ENCODE measurements around the gene SHQ1. TPM values are rescaled to one million over a fixed set of nuclear protein-coding genes. Genes with fewer than 3 reads are reported as not detected.
"Not testable (repeated sequence)": the region's sequence is repeated elsewhere in the genome, so short reads cannot be mapped to it uniquely, and the experiment has no call there.

SHQ1 gene
- total RNA-seq, 1 experiment from 2014 or later = 23.4 TPM

DNA sequence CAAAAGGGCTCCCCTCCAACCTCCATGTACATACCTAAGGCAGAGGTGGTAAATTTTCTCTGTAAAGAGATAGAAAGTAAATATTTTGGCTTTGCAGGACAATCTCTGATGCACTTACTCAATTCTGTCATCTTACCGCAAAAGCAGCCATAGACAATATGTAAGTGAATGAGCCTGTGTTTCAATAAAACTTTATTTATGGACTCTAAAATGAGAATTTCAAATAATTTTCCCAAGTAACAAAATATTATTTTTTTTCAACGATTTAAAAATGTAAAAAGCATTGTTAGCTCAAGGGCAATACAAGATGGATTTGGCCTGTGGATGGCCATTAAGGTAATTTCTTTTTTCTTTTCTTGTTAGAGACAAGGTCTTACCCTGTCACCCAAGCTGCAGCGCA is 44.7 kb downstream of the SHQ1 start:
- H3K36me3 ChIP-seq = no peaks in the 10 kb centered on the region
- H3K9me3 ChIP-seq (replicated peaks) = no peaks in the 10 kb centered on the region
- H3K27ac ChIP-seq = no peak overlapping the region
- no peak for DNase-seq (ENCODE audit: low read depth in 1 of 2, low spot score in 2 of 2)
- H3K4me3 ChIP-seq = no peak overlapping the region
- no peaks in the 10 kb centered on the region; the same call in 1 of the 2 replicates for H3K4me1 ChIP-seq (replicated peaks)
- H3K27me3 ChIP-seq (replicated peaks) = no peaks in the 10 kb centered on the region

DNA sequence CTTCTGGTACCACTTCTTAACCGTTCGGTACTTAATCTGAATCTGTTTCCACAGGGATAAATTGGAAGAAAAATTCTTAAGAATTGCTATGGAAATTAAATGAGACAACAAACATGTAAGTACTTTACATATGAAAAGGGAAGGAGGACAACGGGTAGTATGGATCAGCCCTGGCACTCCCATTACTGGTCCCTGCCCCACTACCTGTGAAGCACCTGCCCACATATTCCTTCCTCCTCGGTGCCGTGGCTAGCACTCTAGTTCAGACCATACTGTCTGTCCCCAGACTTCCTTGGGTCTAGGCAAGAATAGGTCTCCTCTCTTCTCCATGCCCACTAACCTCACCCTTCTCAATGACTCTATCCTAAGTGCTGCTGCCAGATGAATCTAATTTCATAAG is 46.2 kb downstream of the SHQ1 start:
- Histone ChIP-seq H3K9me3 (replicated peaks) (no peaks in the 10 kb centered on the region), H3K27me3 (replicated peaks) (no peaks in the 10 kb centered on the region), H3K36me3 (no peaks in the 10 kb centered on the region), H3K4me1 (replicated peaks) (no peaks in the 10 kb centered on the region; the same call in 1 of the 2 replicates), H3K27ac (no peak overlapping the region), H3K4me3 (no peak overlapping the region)
- DNase-seq (ENCODE audit: low read depth in 1 of 2, low spot score in 2 of 2) = no peak

- Histone ChIP-seq H3K4me1 (replicated peaks) (no peaks in the 10 kb centered on the region; the same call in 1 of the 2 replicates), H3K9me3 (replicated peaks) (no peaks in the 10 kb centered on the region), H3K27ac (no peak overlapping the region), H3K4me3 (no peak overlapping the region), H3K27me3 (replicated peaks) (no peaks in the 10 kb centered on the region), H3K36me3 (no peaks in the 10 kb centered on the region)
- no peak for DNase-seq (ENCODE audit: low read depth in 1 of 2, low spot score in 2 of 2)
Observed at GRCh38 chr3:72800869-72801268, 47.4 kb downstream of the SHQ1 start.

GRCh38 chr3:72798552-72799195 is 49.6 kb downstream of the SHQ1 start:
- H3K36me3 ChIP-seq = no peaks in the 10 kb centered on the region
- H3K4me3 ChIP-seq = no peak overlapping the region
- no peak for DNase-seq (ENCODE audit: low read depth in 1 of 2, low spot score in 2 of 2)
- H3K4me1 ChIP-seq (replicated peaks) = no peaks in the 10 kb centered on the region; the same call in 1 of the 2 replicates
- H3K27me3 ChIP-seq (replicated peaks) = no peaks in the 10 kb centered on the region
- no peak overlapping the region for H3K27ac ChIP-seq
- no peaks in the 10 kb centered on the region for H3K9me3 ChIP-seq (replicated peaks)

DNA sequence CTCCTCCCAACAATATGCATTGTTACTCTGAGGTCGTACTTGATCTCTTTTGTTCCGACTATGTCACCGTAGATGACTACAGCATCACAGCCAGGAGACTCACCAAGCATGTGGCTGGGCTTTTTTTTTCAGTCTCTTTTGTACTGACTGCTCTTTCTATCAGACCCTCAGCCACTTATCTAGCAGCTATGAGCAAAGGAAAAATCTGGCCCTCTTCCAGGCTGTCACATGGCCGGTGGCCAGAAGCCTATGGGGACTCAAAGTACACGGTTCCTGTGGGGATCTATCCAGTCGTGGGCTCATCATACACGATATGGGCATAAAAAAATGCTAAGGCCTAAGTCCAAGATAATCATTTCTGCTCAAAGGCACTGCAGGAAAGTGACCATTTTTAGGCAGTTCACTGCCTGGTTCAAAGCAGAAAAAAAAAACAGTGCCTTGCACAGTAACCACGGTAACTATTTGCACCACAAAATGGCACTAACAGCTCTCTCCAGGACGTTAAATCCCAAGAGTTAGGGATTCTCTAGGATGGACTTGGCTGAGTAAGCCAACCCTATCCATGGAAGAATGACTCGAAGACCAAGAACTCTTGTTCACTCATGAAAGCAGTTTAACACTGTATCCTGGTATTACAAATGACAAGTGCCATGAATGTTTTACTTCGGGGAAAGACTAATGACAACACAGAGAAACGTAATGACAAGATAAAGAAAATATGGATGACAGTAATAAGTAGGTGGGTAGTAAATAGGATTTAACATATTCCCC is 50.3 kb downstream of the SHQ1 start:
- no peaks in the 10 kb centered on the region for H3K9me3 ChIP-seq (replicated peaks)
- DNase-seq (ENCODE audit: low read depth in 1 of 2, low spot score in 2 of 2) = no peak
- H3K4me3 ChIP-seq = no peak overlapping the region
- H3K27me3 ChIP-seq (replicated peaks) = no peaks in the 10 kb centered on the region
- no peaks in the 10 kb centered on the region; the same call in 1 of the 2 replicates for H3K4me1 ChIP-seq (replicated peaks)
- no peaks in the 10 kb centered on the region for H3K36me3 ChIP-seq
- no peak overlapping the region for H3K27ac ChIP-seq

GRCh38 chr3:72794079-72794478 is 54.2 kb downstream of the SHQ1 start:
- Histone ChIP-seq H3K4me1 (replicated peaks) (no peaks in the 10 kb centered on the region), H3K9me3 (replicated peaks) (no peaks in the 10 kb centered on the region), H3K27ac (no peak overlapping the region), H3K27me3 (replicated peaks) (no peaks in the 10 kb centered on the region), H3K36me3 (0 out of 2 replicates have a peak, but pooled peaks cover 4% of the 10 kb centered on the region), H3K4me3 (no peak overlapping the region)
- no peak for DNase-seq (ENCODE audit: low read depth in 1 of 2, low spot score in 2 of 2)

DNA sequence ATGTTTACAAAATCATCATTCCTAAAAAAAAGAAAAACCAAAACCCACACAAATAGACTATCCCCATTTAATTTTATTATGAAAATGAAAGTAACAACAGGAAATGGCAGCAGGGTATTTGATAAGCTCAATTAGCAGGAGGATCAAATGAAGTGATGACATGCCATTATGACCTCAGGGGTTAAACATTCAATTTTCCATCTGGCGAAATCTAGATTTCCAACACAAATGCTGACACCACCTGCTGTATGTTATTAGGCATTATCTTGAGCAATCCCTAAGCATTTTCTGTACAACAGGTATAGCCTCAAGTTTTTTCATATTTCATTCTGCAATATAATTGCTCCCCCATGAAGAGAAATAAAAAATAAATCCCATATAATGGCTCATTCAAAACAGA is 57.1 kb downstream of the SHQ1 start:
- Histone ChIP-seq H3K4me1 (replicated peaks) (no peaks in the 10 kb centered on the region), H3K27me3 (replicated peaks) (no peaks in the 10 kb centered on the region), H3K36me3 (0 out of 2 replicates have a peak, but pooled peaks cover 4% of the 10 kb centered on the region), H3K27ac (no peak overlapping the region), H3K9me3 (replicated peaks) (no peaks in the 10 kb centered on the region), H3K4me3 (no peak overlapping the region)
- DNase-seq (ENCODE audit: low read depth in 1 of 2, low spot score in 2 of 2) = no peak

DNA sequence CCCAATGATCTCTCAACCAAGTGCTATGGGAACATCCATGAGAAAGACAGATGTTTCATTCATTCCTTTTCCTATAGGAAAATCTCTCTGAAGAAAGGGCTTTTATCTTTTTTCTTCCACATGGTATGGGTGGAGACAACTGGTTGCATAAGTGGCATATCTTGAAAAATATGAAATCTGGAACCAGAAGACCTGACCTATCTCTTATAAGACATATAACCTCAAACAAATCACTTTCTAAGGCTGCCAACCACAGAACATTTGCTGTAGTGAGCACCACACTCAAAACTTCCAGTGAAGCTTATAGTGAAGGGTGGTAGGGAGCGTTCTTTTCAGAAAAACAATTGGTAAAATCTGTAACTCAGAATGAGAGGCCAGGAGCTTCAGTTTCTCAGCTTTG is 58.5 kb downstream of the SHQ1 start:
- Histone ChIP-seq H3K9me3 (replicated peaks) (no peaks in the 10 kb centered on the region), H3K4me1 (replicated peaks) (no peaks in the 10 kb centered on the region), H3K27ac (no peak overlapping the region), H3K4me3 (no peak overlapping the region), H3K27me3 (replicated peaks) (no peaks in the 10 kb centered on the region), H3K36me3 (peaks cover 8% of the 10 kb centered on the region; the same call in 1 of the 2 replicates)
- DNase-seq (ENCODE audit: low read depth in 1 of 2, low spot score in 2 of 2) = no peak

- not testable (repeated sequence) for H3K27me3 ChIP-seq (replicated peaks); H3K4me3 ChIP-seq; H3K4me1 ChIP-seq (replicated peaks); H3K27ac ChIP-seq; DNase-seq (ENCODE audit: low read depth in 1 of 2, low spot score in 2 of 2); H3K9me3 ChIP-seq (replicated peaks)
- peaks cover 11% of the 10 kb centered on the region; the same call in 1 of the 2 replicates for H3K36me3 ChIP-seq
Observed at GRCh38 chr3:72788232-72788631, 60.0 kb downstream of the SHQ1 start.

- no peaks in the 10 kb centered on the region for H3K9me3 ChIP-seq (replicated peaks)
- H3K36me3 ChIP-seq = peaks cover 7% of the 10 kb centered on the region; the same call in 1 of the 2 replicates
- no peaks in the 10 kb centered on the region for H3K27me3 ChIP-seq (replicated peaks)
- H3K4me3 ChIP-seq = no peak overlapping the region
- DNase-seq (ENCODE audit: low read depth in 1 of 2, low spot score in 2 of 2) = no peak
- no peaks in the 10 kb centered on the region for H3K4me1 ChIP-seq (replicated peaks)
- H3K27ac ChIP-seq = no peak overlapping the region
Observed at GRCh38 chr3:72786668-72787067, 61.6 kb downstream of the SHQ1 start.

GRCh38 chr3:72784226-72784625 is 64.0 kb downstream of the SHQ1 start:
- peaks cover 10% of the 10 kb centered on the region for H3K36me3 ChIP-seq
- no peaks in the 10 kb centered on the region for H3K27me3 ChIP-seq (replicated peaks)
- no peak for DNase-seq (ENCODE audit: low read depth in 1 of 2, low spot score in 2 of 2)
- no peak overlapping the region for H3K27ac ChIP-seq
- H3K4me3 ChIP-seq = no peak overlapping the region
- H3K4me1 ChIP-seq (replicated peaks) = no peaks in the 10 kb centered on the region
- H3K9me3 ChIP-seq (replicated peaks) = no peaks in the 10 kb centered on the region

- Histone ChIP-seq H3K27me3 (replicated peaks) (no peaks in the 10 kb centered on the region), H3K4me3 (no peak overlapping the region), H3K4me1 (replicated peaks) (no peaks in the 10 kb centered on the region), H3K36me3 (peaks cover 10% of the 10 kb centered on the region), H3K27ac (no peak overlapping the region), H3K9me3 (replicated peaks) (no peaks in the 10 kb centered on the region)
- DNase-seq (ENCODE audit: low read depth in 1 of 2, low spot score in 2 of 2) = no peak
Observed at GRCh38 chr3:72782521-72782920, 65.7 kb downstream of the SHQ1 start.

DNA sequence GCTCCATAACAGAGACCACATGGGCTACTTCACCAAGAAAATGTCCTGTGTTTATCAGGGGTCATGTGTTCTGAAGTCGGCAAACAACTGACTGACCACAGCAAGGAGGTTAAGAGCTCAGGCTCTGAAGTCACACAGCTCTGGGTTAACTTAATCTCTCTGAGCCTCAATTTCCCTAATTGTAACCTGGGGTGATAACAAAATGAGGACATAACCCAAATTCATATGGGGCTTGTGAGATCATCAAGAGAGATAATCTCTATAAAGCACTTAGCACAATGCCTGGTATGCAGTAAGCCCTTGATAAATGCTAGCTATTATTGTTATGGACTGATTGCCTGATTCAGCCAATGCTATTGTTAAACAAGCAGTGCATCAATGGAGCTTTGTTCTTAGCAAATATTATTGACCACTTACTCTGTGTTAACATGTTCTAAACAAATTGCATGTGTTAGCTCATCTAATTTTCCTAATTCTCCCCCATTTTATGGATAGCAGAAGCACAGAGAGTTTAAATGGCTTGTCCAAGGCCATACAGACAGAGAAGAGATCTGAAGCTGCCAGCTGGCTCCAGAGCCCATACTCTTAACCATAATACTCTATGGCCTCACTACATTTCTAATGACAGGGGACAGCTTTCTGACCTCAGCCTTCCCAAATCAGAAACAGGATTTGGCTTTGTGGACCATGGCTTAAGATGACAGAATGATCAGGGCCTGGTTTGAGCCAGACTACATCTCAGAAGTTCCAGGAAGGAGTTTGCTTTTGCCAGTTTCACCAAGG is 78.3 kb downstream of the SHQ1 start:
- H3K9me3 ChIP-seq (replicated peaks) = no peaks in the 10 kb centered on the region
- no peaks in the 10 kb centered on the region for H3K27me3 ChIP-seq (replicated peaks)
- no peak overlapping the region for H3K27ac ChIP-seq
- H3K4me3 ChIP-seq = no peak overlapping the region
- no peaks in the 10 kb centered on the region for H3K4me1 ChIP-seq (replicated peaks)
- DNase-seq (ENCODE audit: low read depth in 1 of 2, low spot score in 2 of 2) = no peak
- H3K36me3 ChIP-seq = 0 out of 2 replicates have a peak, but pooled peaks cover 2% of the 10 kb centered on the region

GRCh38 chr3:72768936-72769335 is 79.3 kb downstream of the SHQ1 start:
- no peak overlapping the region for H3K4me3 ChIP-seq
- H3K9me3 ChIP-seq (replicated peaks) = no peaks in the 10 kb centered on the region
- H3K27me3 ChIP-seq (replicated peaks) = no peaks in the 10 kb centered on the region
- H3K4me1 ChIP-seq (replicated peaks) = peaks cover 4% of the 10 kb centered on the region; the same call in 1 of the 2 replicates
- DNase-seq (ENCODE audit: low read depth in 1 of 2, low spot score in 2 of 2) = no peak
- H3K27ac ChIP-seq = no peak overlapping the region
- 0 out of 2 replicates have a peak, but pooled peaks cover 2% of the 10 kb centered on the region for H3K36me3 ChIP-seq

Measured in SJSA1 (cell line).